ENCODE results near the gene AGMO. TPM values are rescaled to one million over a fixed set of nuclear protein-coding genes. Genes with fewer than 3 reads are reported as not detected.

The AGMO gene
- total RNA-seq, 1 experiment from 2014 or later, result 0.11 TPM

DNA sequence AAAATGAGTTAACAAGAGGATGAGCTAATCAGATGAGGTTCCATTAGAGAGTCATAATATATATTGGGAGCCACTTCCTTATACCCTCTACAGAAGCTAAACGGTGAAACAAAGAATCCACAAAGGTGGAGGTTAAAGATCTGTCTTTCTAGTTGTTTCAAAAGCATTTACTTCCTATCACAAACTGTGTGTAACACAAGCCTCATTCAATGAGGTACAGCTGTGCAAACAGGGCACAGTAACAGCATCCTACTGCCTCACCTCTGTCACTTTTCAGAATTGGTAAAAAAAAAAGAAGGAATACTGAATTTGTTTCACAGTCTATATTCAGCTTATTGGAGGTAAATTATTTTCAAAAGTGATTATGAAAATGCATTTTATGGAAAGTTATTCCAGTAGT, 128.7 kb downstream of the AGMO start:
- ChIA-PET CTCF (no interaction called here), POLR2A (ENCODE audit: unreplicated experiment) (no interaction called here)
- Histone ChIP-seq H3K4me2 (ENCODE audit: low read length) (no peak overlapping the region), H3F3A (ENCODE audit: low read length, unreplicated experiment) (no peaks in the 10 kb centered on the region), H2AFZ (ENCODE audit: low read length) (no peak overlapping the region), H3K9me3 (ENCODE audit: low read length) (no peaks in the 10 kb centered on the region), H3K4me3 (ENCODE audit: low read length) (no peak overlapping the region), H3K36me3 (ENCODE audit: low read depth, low read length) (no peaks in the 10 kb centered on the region), H3K9ac (ENCODE audit: low read length) (no peak overlapping the region), H3K9me2 (replicated peaks; ENCODE audit: low read length) (no peaks in the 10 kb centered on the region), H3K4me1 (ENCODE audit: insufficient read depth, low read length) (no peaks in the 10 kb centered on the region), H3K27ac (ENCODE audit: low read length) (no peak overlapping the region), H4K20me1 (ENCODE audit: low read length) (no peaks in the 10 kb centered on the region), H3K79me2 (ENCODE audit: low read length) (no peaks in the 10 kb centered on the region), H3K27me3 (ENCODE audit: low read length) (no peaks in the 10 kb centered on the region)
- TF ChIP-seq EZH2 (IDR thresholded peaks at IDR 0.05; ENCODE audit: low read length, unreplicated experiment), result no peak
- no peak for TF ChIP-seq EZH2phosphoT487 (IDR thresholded peaks at IDR 0.05; ENCODE audit: borderline replicate concordance, low read length)
- TF ChIP-seq, protein P1, sequence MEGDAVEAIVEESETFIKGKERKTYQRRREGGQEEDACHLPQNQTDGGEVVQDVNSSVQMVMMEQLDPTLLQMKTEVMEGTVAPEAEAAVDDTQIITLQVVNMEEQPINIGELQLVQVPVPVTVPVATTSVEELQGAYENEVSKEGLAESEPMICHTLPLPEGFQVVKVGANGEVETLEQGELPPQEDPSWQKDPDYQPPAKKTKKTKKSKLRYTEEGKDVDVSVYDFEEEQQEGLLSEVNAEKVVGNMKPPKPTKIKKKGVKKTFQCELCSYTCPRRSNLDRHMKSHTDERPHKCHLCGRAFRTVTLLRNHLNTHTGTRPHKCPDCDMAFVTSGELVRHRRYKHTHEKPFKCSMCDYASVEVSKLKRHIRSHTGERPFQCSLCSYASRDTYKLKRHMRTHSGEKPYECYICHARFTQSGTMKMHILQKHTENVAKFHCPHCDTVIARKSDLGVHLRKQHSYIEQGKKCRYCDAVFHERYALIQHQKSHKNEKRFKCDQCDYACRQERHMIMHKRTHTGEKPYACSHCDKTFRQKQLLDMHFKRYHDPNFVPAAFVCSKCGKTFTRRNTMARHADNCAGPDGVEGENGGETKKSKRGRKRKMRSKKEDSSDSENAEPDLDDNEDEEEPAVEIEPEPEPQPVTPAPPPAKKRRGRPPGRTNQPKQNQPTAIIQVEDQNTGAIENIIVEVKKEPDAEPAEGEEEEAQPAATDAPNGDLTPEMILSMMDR (conservative IDR thresholded peaks at IDR 0.05; ENCODE audit: low read depth, low read length), result no peak
- intact Hi-C loops (cut with micrococcal nuclease), result no loop called here
- DNase-seq (no peak), ATAC-seq (no peak)
- no TSS peak for BruUV-seq (replicated peaks)

DNA sequence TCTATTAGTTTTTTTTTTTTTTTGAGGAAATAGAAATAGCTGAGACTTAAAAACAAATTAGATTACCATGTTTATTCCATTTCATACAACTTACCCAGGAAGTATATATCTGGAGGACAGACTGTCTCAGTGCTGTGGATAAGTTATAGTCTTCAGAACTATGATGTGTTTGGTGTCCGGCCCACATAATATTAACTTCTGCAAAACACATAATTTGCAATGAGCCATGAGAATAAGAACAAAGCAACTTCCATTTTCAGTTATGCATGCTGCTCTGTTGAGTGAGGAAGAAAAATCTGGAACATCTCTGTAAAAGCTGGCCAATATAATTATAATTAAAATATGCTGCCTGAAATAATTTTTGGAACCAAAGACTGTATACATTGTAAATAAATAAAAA, 130.9 kb downstream of the AGMO start:
- no peaks in the 10 kb centered on the region for H3K27me3 ChIP-seq (ENCODE audit: low read length)
- H3K9me2 ChIP-seq (replicated peaks; ENCODE audit: low read length), result no peaks in the 10 kb centered on the region
- ATAC-seq (no peak), DNase-seq (no peak)
- H4K20me1 ChIP-seq (ENCODE audit: low read length), result no peaks in the 10 kb centered on the region
- H3K27ac ChIP-seq (ENCODE audit: low read length), result no peak overlapping the region
- H3K4me2 ChIP-seq (ENCODE audit: low read length), result no peak overlapping the region
- BruUV-seq (replicated peaks), result no TSS peak
- H3F3A ChIP-seq (ENCODE audit: low read length, unreplicated experiment), result no peaks in the 10 kb centered on the region
- TF ChIP-seq, protein P1 (conservative IDR thresholded peaks at IDR 0.05; ENCODE audit: low read depth, low read length), result no peak
- no peak for TF ChIP-seq EZH2phosphoT487 (IDR thresholded peaks at IDR 0.05; ENCODE audit: borderline replicate concordance, low read length)
- TF ChIP-seq EZH2 (IDR thresholded peaks at IDR 0.05; ENCODE audit: low read length, unreplicated experiment), result no peak
- no peak overlapping the region for H3K9ac ChIP-seq (ENCODE audit: low read length)
- POLR2A ChIA-PET (ENCODE audit: unreplicated experiment), result interaction anchor here (0.6 kb wide), 1 partner anchor 110 kb away, joined by 7 read pairs; no protein-coding TSS in a partner anchor
- no peaks in the 10 kb centered on the region for H3K9me3 ChIP-seq (ENCODE audit: low read length)
- H3K4me1 ChIP-seq (ENCODE audit: insufficient read depth, low read length), result no peaks in the 10 kb centered on the region
- intact Hi-C loops (cut with micrococcal nuclease), result no loop called here
- CTCF ChIA-PET, result interaction anchor here (0.6 kb wide), 1 partner anchor 296 kb away, joined by 3 read pairs; no protein-coding TSS in a partner anchor
- H3K36me3 ChIP-seq (ENCODE audit: low read depth, low read length), result no peaks in the 10 kb centered on the region
- H2AFZ ChIP-seq (ENCODE audit: low read length), result no peak overlapping the region
- H3K4me3 ChIP-seq (ENCODE audit: low read length), result no peak overlapping the region
- no peaks in the 10 kb centered on the region for H3K79me2 ChIP-seq (ENCODE audit: low read length)

DNA sequence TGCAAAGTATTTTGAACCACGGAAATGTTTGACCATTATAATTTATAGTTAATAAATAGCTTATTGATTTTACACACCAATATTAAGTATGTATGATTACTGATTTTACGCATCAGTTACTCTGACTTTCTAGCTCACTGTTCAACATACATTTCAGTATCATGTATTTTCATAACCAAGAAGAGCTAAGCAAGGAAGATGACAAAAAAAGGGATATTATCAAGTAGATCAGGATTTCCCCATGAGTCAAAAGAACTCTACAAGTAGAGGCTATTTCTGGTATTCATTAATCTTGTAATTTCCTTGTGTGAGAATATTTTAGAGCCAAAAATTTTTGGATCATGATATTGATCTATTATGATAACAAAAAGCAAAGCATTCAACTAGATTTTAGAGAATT, 131.6 kb downstream of the AGMO start:
- POLR2A ChIA-PET (ENCODE audit: unreplicated experiment), result no interaction called here
- Histone ChIP-seq H3K4me1 (ENCODE audit: insufficient read depth, low read length) (no peaks in the 10 kb centered on the region), H3K4me2 (ENCODE audit: low read length) (no peak overlapping the region), H3K36me3 (ENCODE audit: low read depth, low read length) (no peaks in the 10 kb centered on the region), H4K20me1 (ENCODE audit: low read length) (no peaks in the 10 kb centered on the region), H3K79me2 (ENCODE audit: low read length) (no peaks in the 10 kb centered on the region), H3F3A (ENCODE audit: low read length, unreplicated experiment) (no peaks in the 10 kb centered on the region), H2AFZ (ENCODE audit: low read length) (no peak overlapping the region), H3K27ac (ENCODE audit: low read length) (no peak overlapping the region), H3K9me3 (ENCODE audit: low read length) (no peaks in the 10 kb centered on the region), H3K9me2 (replicated peaks; ENCODE audit: low read length) (no peaks in the 10 kb centered on the region), H3K27me3 (ENCODE audit: low read length) (no peaks in the 10 kb centered on the region), H3K4me3 (ENCODE audit: low read length) (no peak overlapping the region), H3K9ac (ENCODE audit: low read length) (no peak overlapping the region)
- no peak for DNase-seq
- ATAC-seq, result no peak
- intact Hi-C loops (cut with micrococcal nuclease), result no loop called here
- CTCF ChIA-PET, result no interaction called here
- no TSS peak for BruUV-seq (replicated peaks)
- no peak for TF ChIP-seq EZH2phosphoT487 (IDR thresholded peaks at IDR 0.05; ENCODE audit: borderline replicate concordance, low read length)
- TF ChIP-seq EZH2 (IDR thresholded peaks at IDR 0.05; ENCODE audit: low read length, unreplicated experiment), result no peak
- TF ChIP-seq, protein P1 (conservative IDR thresholded peaks at IDR 0.05; ENCODE audit: low read depth, low read length), result no peak

Data from PC-3 (cell line).